Stimulated activated CD4-positive, alpha-beta T cell treated with anti-CD3 and anti-CD28 coated beads, Interleukin-4, amount 100 ng/mL, for 24 hours (primary cell): Measurements from ENCODE around the gene BTBD8.

Source experiments
- DNase-seq: peaks from one replicate; pipeline ENCODE4 v3.0.0-alpha.2; 2020

BTBD8 gene

DNA sequence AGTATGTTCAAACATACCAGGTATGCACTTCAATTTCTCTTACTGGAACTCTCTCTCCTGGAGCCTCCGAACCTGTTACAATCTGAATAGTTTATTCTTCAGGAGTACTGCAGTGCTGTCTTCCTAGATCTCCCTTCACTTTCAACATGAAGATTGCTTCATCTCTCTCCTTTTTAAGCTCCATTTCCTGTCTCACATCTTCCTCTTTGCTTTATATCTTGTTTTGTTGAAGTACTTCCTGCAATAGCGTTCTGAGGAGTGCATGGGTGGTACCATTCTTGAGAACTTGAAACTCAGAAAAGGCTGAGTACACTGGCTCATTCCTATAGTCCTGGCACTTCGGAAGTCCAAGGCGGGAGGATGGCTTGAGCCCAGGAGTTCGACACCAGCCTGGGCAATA is 121.8 kb downstream of the BTBD8 start:
- DNase-seq, result no peak

DNA sequence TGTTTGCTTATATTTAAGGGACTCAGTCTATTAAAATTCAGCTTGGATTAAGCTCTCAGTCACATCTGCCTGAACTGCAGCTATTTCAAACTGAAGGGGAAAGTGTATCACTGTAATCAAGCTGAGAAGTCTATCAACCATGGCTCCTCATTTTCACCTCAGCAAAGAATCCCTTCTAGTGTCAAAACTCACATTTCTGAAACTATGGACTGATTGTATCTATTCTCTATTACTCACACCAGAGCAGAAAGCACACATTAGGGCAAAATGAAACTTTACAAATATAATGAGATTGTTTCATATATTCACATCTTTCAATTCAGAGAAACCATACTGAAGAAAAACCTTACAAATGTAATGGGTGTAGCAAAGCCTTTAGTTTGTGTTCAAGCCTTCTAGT is 123.0 kb downstream of the BTBD8 start:
- DNase-seq, result no peak

DNA sequence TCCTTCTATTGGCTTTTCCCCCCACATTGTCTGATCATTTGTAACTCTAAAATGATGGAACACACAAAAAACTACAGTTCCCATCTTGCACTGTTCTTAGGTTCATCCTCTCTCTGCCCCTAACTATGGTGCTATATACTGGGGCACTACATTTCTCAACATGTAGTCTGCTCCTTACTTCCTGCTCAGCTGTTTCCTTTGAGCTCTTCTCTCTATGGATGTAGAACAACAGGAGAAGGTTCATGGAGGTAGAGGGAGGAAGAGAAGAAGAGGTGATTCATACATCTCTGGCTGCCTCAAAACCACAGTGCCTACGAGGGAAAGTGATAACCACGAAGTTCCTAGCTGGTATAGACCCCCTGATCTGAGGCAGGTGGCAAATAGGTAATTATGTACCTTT is 130.6 kb downstream of the BTBD8 start:
- DNase-seq, result no peak

DNA sequence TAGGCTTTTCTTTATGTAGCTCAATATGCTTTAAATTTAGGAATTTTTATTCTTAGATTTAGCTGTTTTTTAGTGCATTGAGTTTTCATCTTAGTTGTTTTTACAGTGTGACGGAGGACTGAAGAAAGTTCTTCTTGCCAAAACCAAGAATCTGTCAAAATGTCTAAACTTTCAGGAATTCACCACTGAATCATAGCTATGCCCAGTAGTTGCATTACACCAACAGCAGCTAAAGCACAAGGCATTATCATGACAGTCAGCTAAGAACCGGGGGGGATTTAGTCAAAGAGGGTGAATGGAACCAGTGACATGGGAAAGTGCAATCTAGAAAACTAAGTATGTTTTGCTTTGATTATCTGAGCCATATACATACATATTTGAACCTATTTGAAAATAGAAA is 131.0 kb downstream of the BTBD8 start:
- no peak for DNase-seq

DNA sequence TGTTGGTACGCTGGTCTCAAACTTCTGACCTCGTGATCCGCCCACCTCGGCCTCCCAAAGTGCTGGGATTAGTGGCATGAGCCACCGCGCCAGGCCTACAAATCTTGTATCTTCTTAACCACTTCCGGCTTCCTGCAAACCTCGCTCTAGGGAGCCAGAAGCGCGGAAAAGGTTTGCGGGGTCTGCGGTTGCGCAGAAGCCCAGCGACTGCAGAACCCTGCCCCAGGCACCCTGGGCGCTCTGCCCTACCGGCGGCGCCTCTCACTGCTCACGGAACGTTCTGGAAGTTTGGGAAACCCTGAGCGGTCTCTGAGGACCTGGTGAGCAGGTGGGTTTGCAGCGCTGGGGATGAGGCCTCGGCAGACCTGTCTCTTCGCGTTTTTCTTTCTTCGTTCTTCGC is 137.6 kb downstream of the BTBD8 start, which contains the start of gene C1orf146:
C1orf146 (plus strand) TSS at position 195 of the 400 bp plus-strand sequence. CDS start 13,506 bp downstream, outside the sequence.
- DNase-seq, result no peak

DNA sequence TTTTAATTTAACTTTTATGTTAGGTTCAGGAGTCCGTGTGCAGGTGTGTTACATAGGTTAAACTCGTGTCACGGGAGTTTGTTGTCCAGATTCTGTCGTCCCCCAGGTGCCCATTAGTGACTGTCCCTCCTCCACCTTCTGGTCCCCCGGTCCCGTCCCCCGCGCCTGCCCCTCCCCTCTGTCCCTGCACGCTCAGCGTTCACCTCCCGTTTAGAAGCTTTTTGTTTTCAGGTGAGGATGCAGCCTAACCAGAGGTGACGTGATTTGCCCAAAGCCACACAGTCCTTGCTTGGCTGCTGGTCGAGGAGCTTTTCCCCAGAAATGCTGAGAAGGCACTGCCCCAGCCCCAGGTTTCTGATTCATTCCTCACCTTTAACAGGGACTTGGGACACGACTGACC is 138.4 kb downstream of the BTBD8 start:
- no peak for DNase-seq

DNA sequence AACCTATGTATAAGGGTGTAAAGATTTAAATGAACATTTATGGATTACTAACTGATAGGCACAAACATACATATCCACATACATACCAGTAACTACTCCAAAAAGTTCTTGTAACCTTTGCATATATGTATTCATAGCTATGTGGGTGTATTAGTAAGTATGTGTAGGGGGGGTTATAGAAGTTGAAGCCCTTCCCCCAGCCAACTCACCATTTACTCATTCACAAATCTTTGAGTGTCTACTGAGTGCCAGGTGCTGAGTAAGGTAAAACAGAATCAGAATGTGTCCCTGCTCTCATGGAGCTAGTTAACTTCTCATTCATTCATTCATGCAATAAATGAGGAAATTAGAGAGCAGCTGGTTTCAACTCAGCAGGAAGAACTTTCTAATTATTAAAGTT is 138.9 kb downstream of the BTBD8 start:
- DNase-seq, result no peak

DNA sequence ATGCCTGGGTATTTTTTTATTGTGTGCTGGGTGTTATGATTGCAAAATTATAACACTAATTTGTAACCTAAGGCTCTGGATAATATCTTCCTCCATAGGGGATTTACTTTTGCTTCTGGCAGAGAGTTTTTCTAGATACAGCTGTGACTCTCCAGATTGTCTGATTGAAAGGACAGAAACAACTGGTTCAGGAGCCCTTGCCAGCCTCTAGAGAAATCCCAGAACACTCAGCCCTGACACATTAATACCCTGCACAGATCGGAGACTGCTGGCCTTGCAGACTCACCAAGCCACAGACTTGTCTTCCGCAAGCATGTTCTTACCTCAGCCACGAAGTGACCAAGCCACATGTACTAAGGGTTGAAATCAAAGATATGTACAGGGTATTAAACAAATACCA is 148.3 kb downstream of the BTBD8 start:
- DNase-seq, result no peak

DNA sequence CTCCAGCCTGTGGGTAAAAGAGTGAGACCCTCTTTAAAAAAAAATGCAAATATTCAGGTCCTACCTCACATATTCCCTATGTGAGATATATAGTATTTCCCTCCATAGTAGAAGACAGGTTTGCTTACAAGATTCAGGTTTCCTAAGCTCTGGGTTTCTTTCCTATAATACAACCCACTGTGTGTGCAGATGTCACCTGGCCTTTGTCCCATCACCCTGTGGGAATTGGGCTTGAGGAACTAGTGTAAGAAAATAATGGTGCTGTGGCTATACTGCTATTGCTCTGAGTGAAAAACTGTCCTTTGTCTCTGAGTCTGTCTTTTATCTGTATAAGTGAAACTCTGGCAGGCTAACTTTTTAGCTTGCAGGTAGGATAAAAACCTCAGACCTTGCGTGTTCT is 150.6 kb downstream of the BTBD8 start:
- DNase-seq, result no peak
